ENCODE measurements around the gene VPS37B. TPM values are rescaled to one million over a fixed set of nuclear protein-coding genes. Genes with fewer than 3 reads are reported as not detected.

Gene VPS37B
- total and polyA plus RNA-seq, 2 of the 8 experiments (the other 6 are each of a cell fraction or from before 2014, with no cell fraction given), result 11.9 to 15.7 TPM

DNA sequence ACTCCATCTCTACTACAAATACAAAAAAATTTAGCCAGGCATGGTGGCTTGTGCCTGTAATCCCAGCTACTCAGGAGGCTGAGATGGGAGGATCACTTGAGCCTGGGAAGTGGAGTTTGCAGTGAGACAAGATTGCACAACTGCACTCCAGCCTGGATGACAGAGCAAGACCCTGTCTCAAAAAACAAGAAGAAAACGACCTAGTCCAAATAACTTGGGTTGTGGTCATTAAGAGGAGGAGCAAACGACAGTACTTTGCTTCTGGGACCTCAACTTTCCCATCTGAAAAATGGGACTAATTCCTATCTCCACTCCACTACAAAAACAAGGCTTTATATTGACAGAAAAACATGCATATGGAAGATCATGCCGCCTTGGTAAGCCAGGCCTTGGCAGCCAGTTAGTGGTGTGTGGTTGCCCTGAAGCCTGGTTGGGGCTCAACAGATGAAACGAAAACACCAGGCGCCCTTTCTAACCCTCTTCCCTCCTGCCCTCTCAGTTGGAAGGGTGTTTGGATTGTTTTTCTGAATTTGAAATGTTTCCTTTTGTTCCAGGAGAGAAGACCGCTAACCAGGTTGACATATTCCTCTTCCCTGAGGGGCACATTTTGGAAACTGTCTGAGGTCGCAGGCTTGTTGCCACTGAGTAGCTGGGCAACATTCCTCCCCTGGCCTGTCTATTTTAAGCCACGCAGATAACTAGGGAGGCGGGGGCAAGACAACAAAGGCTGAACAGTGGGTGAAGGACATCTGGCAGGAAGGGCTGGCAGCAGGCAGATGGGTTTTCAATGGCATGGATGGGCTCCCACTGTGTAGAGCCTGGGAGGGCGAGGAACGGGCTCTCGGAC is 13.7 kb upstream of the VPS37B start:
- Histone ChIP-seq H2BK5ac (ENCODE audit: low read depth, low read length) (peak overlapping the region; percentile 52; the same call in 1 of the 2 replicates), H3K23me2 (ENCODE audit: low read depth, low read length) (no peaks in the 10 kb centered on the region), H3K23ac (ENCODE audit: insufficient read length) (no peak overlapping the region), H3K18ac (ENCODE audit: extremely low read depth, low read length) (no peak overlapping the region; the same call in 1 of the 2 replicates), H4K8ac (ENCODE audit: extremely low read depth, insufficient read depth, low read length) (no peak overlapping the region), H3K27ac (ENCODE audit: low read depth, low read length) (no peak overlapping the region), H3K36me3 (ENCODE audit: control insufficient read depth in 2 of 4, insufficient read depth in 4 of 4, low read length in 3 of 4) (no peaks in the 10 kb centered on the region), H3K9ac (replicated peaks in 1 of 4; ENCODE audit: extremely low read depth in 1 of 4, low read depth in 3 of 4, low read length in 3 of 4) (no peak overlapping the region), H3K79me2 (ENCODE audit: control insufficient read depth in 1 of 2, insufficient read depth in 2 of 2, low read length in 2 of 2) (no peaks in the 10 kb centered on the region), H4K5ac (ENCODE audit: insufficient read length, low read depth, low read length) (no peak overlapping the region), H3K4me2 (ENCODE audit: insufficient read depth in 1 of 2, low read depth in 2 of 2, low read length in 2 of 2) (peak overlapping the region; percentile 44 to 54), H4K20me1 (replicated peaks in 1 of 2; ENCODE audit: control insufficient read depth in 1 of 2, insufficient read depth in 2 of 2, low read length in 2 of 2) (no peaks in the 10 kb centered on the region), H3K4me1 (replicated peaks in 1 of 4; ENCODE audit: control insufficient read depth in 3 of 4, insufficient read depth in 4 of 4, low read length in 3 of 4) (peaks cover 0 to 6% (median 5%) of the 10 kb centered on the region in 4 experiments; a peak in 5 of 7 replicates), H4K91ac (replicated peaks; ENCODE audit: insufficient read length, low read length) (no peak overlapping the region), H3K79me1 (ENCODE audit: low read depth, low read length) (no peaks in the 10 kb centered on the region), H3K56ac (replicated peaks; ENCODE audit: insufficient read length, low read depth, low read length) (no peak overlapping the region), H2BK120ac (replicated peaks; ENCODE audit: low read depth, low read length) (no peak overlapping the region), H3K14ac (ENCODE audit: insufficient read length) (no peak overlapping the region), H3K4me3 (ENCODE audit: extremely low read depth in 1 of 4, insufficient read depth in 2 of 4, low read depth in 3 of 4, low read length in 4 of 4) (no peak overlapping the region), H2BK15ac (ENCODE audit: low read length) (no peak overlapping the region; the same call in 1 of the 2 replicates), H3K27me3 (replicated peaks in 1 of 4; ENCODE audit: control insufficient read depth in 3 of 4, extremely low read depth in 1 of 4, insufficient read depth in 3 of 4, low read length in 3 of 4) (no peaks in the 10 kb centered on the region), H2BK20ac (ENCODE audit: low read length) (0 out of 2 replicates have a peak overlapping the region, but pooled peaks have one; percentile 32), H2AFZ (ENCODE audit: low read length) (no peak overlapping the region), H3K4ac (replicated peaks; ENCODE audit: insufficient read length, low read depth, low read length) (no peak overlapping the region), H3K9me3 (ENCODE audit: insufficient read depth in 2 of 2, low read depth in 1 of 2, low read length in 1 of 2) (no peaks in the 10 kb centered on the region), H2BK12ac (ENCODE audit: low read depth, low read length) (0 out of 2 replicates have a peak overlapping the region, but pooled peaks have one; percentile 68), H2AK5ac (ENCODE audit: low read depth, low read length) (no peak overlapping the region)
- FAIRE-seq (peak; percentile 32), DNase-seq (ENCODE audit: low read depth in 1 of 2, low spot score in 2 of 2) (no peak)
- POLR2A ChIA-PET (ENCODE audit: partially characterized antibody), result interaction anchor here (0.6 to 1.3 kb wide), 2 partner anchors 12 to 20 kb away, joined by 3 to 4 read pairs; no protein-coding TSS in a partner anchor
- WGBS, 2 experiments (ENCODE audit: extremely low coverage in 1 of 2, insufficient coverage in 1 of 2, insufficient read length in 1 of 2, insufficient replicate concordance in 2 of 2, low coverage in 1 of 2, low lambda C conversion rate in 2 of 2, missing lambda C conversion rate in 1 of 2), result 42% methylated on average over 12 of the region's 12 CpGs; no CpG with 5 or more reads in 1 of the 2 experiments
- CTCF ChIA-PET (ENCODE audit: partially characterized antibody), result interaction anchor here (0.9 to 1.0 kb wide), 2 partner anchors 24 to 29 kb away, joined by 3 to 4 read pairs; no protein-coding TSS in a partner anchor
- TF ChIP-seq TEAD4 (IDR thresholded peaks at IDR 0.05; ENCODE audit: low read depth, low read length) (0 out of 2 replicates have a peak, but pooled peaks have one; percentile 27), NRF1 (IDR thresholded peaks at IDR 0.05; ENCODE audit: low read depth, low read length) (no peak), TCF12 (IDR thresholded peaks at IDR 0.05; ENCODE audit: low read depth, low read length) (peak; percentile 92), GABPA (IDR thresholded peaks at IDR 0.05; ENCODE audit: borderline replicate concordance, insufficient read depth, low read length) (no peak), KDM4A (IDR thresholded peaks at IDR 0.05; ENCODE audit: low read depth, low read length, severe bottlenecking) (no peak), EP300 (IDR thresholded peaks at IDR 0.05; ENCODE audit: borderline replicate concordance in 1 of 2, low read depth in 2 of 2, low read length in 2 of 2) (peak in 1 of 2 experiments; percentile 27; a peak in 1 of 3 replicates), CTBP2 (IDR thresholded peaks at IDR 0.05; ENCODE audit: borderline replicate concordance, insufficient read depth, insufficient read length, low read length) (peak; percentile 93), YY1 (IDR thresholded peaks at IDR 0.05; ENCODE audit: low read depth, low read length) (0 out of 2 replicates have a peak, but pooled peaks have one; percentile 17), KDM1A (IDR thresholded peaks at IDR 0.05; ENCODE audit: borderline replicate concordance, low read length) (0 out of 2 replicates have a peak, but pooled peaks have one; percentile 48), SP1 (IDR thresholded peaks at IDR 0.05; ENCODE audit: low read depth, low read length) (0 out of 2 replicates have a peak, but pooled peaks have one; percentile 18), ASH2L (IDR thresholded peaks at IDR 0.05; ENCODE audit: low read length) (peak; percentile 50)

Data from H1 (cell line).